ENCODE results near the gene EHMT1.

DNA sequence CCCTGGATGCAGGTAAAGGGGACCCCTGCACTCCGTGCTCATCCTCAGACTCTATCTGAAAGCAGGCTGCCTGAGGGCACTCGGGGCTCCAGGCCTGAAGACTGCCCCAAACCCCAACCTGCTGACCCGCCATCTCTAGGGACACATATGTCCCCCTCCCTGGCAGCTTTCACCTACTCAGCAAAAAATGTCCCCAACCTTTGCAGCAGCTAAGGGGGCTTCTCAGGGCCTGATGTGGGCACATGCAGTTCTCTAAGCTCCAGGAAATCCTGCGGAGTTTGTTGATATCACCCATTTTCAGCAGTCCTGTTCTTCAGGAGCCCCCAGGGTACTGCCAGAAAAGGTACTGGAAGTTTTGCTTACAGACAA is 37.9 kb upstream of the EHMT1 start:
- TF ChIP-seq CTCF (conservative IDR thresholded peaks at IDR 0.05; ENCODE audit: low read depth in 2 of 2) (no peak), EZH2phosphoT487 (IDR thresholded peaks at IDR 0.05; ENCODE audit: unreplicated experiment) (no peak), NANOG (IDR thresholded peaks at IDR 0.05; ENCODE audit: borderline replicate concordance) (no peak), ZNF331 (CRISPR knock-in tag; IDR thresholded peaks at IDR 0.05; ENCODE audit: low read depth) (no peak), POLR2AphosphoS5 (IDR thresholded peaks at IDR 0.05; ENCODE audit: low read depth) (no peak), EZH2 (IDR thresholded peaks at IDR 0.05; ENCODE audit: low read depth, unreplicated experiment) (no peak), JUNB (IDR thresholded peaks at IDR 0.05; ENCODE audit: unreplicated experiment) (no peak), STAT1 (IDR thresholded peaks at IDR 0.05; ENCODE audit: unreplicated experiment) (no peak), ZNF114 (CRISPR knock-in tag; IDR thresholded peaks at IDR 0.05) (no peak)
- TF ChIP-seq, protein P1, sequence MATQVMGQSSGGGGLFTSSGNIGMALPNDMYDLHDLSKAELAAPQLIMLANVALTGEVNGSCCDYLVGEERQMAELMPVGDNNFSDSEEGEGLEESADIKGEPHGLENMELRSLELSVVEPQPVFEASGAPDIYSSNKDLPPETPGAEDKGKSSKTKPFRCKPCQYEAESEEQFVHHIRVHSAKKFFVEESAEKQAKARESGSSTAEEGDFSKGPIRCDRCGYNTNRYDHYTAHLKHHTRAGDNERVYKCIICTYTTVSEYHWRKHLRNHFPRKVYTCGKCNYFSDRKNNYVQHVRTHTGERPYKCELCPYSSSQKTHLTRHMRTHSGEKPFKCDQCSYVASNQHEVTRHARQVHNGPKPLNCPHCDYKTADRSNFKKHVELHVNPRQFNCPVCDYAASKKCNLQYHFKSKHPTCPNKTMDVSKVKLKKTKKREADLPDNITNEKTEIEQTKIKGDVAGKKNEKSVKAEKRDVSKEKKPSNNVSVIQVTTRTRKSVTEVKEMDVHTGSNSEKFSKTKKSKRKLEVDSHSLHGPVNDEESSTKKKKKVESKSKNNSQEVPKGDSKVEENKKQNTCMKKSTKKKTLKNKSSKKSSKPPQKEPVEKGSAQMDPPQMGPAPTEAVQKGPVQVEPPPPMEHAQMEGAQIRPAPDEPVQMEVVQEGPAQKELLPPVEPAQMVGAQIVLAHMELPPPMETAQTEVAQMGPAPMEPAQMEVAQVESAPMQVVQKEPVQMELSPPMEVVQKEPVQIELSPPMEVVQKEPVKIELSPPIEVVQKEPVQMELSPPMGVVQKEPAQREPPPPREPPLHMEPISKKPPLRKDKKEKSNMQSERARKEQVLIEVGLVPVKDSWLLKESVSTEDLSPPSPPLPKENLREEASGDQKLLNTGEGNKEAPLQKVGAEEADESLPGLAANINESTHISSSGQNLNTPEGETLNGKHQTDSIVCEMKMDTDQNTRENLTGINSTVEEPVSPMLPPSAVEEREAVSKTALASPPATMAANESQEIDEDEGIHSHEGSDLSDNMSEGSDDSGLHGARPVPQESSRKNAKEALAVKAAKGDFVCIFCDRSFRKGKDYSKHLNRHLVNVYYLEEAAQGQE (IDR thresholded peaks at IDR 0.05; ENCODE audit: unreplicated experiment) = no peak
